Hindlimb muscle (tissue), 1 donor: ENCODE results near the gene KANSL3. TPM values are rescaled to one million over a fixed set of nuclear protein-coding genes. Genes with fewer than 3 reads are reported as not detected.
"Not testable (repeated sequence)": the region's sequence is repeated elsewhere in the genome, so short reads cannot be mapped to it uniquely, and the experiment has no call there.

Experiments used
- DNase-seq: peaks from one replicate; pipeline ENCODE4 v3.0.0-alpha.2; 2013
- polyA plus RNA-seq: library from polyadenylated mRNA; unstranded; fragments of 120-200 nt; gene quantifications from one replicate; pipeline ENCODE4 v1.2.1, GENCODE V29; 2013; ENCODE audit not compliant: insufficient read length

KANSL3 gene
- polyA plus RNA-seq, 1 donor: 36.3 TPM

DNA sequence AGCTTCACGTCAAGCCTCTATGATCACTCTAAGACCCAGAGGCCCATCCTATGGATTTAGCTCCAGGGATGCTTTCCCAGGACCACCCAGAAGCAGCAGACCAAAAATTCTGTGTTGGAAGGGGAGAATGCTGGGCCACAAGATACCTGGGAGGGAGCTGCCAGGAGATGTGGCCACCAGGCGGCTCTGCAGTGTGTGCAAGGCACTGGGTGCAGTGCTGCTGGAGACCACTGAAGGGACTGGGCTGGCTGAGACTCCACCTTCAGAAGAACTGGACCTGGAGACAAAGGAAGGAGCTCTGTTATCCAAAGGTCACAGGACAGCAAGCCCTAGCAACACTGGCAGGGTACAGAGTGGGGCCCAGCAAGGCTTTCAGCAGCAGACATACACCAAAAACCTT is 34.0 kb downstream of the KANSL3 start:
- no peak for DNase-seq

DNA sequence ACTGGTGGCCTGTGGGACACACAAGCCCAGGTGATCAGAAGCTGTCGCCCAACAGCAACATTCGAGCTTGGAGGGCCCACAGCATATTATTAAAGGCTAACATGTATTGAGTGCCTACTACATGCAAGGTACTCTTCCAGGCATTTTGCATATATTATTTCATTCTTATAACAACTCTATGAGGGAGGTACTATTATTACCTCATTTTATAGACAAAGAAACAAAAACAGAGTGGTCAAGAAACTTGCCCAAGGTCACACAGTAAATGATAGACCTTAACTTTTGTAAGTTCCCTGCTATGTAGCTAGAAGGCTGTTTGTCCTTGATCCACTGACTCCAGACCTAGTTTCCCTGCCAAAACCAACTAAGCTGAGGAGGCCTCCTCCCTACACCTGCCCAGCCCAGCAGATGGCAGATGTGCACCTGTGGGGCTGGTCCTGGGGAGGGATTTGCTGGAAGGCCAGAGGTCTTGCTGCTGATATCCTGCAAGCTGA is 35.7 kb downstream of the KANSL3 start:
- DNase-seq: no peak

DNA sequence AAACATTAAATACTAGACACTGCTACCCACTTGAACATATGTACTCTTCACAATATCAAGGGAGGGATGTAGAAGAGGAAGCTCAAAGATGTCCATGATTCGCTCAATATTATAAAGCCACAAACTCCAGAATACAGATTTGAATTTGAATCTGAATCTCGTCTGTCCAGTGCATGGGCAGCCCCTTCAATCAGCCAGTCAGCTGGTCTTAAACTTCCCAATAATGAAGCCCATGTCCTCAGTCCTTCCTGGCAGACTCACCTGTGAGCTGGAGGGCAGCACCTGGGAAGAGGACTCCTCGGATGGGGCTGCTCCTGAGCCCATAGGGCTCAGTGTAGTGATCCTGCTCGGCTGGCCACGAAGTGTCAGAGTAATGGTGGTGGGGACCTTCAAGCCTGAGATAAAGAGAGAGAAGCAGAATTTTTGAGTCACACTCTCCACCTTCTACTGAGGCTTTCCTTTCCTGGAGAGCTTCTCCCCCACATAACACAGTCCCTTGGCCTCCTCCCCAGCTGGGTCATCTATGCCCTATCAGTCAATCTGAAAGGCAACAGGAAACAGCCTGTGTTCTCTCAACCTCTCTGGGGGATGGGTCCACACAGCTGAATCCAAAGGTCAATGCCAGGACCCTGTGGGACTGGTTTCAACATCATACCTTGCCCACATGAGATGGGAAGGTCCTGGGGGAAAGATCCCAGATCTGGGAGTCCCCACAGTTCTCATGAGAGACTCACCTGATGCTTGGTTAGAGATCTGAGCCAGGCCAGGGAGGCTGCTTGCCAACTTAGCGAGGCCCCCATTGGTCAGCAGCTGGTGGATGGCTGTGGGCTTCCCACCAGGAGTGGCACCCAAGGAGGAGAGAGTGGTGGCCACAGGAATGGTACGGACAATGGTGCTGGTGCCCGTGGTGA is 36.5 kb downstream of the KANSL3 start:
- DNase-seq: no peak

DNA sequence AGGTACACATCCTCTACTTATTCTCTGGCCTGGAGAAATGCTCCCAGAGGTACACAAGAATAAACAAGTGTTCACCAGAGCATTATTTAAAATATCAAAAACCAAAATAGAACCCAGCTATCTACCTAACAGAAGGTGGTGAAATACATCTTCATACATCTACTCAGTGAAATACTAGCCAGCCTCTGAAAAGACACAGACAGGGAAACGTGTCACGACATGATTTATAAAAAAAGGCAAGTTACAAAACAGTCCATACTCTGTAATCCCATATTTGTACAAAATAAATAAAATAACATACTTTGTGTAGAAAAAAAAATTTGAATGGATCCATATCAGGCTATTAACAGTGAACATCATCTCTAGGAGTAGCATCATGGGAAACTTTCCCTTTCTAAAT is 38.2 kb downstream of the KANSL3 start:
- no peak for DNase-seq

DNA sequence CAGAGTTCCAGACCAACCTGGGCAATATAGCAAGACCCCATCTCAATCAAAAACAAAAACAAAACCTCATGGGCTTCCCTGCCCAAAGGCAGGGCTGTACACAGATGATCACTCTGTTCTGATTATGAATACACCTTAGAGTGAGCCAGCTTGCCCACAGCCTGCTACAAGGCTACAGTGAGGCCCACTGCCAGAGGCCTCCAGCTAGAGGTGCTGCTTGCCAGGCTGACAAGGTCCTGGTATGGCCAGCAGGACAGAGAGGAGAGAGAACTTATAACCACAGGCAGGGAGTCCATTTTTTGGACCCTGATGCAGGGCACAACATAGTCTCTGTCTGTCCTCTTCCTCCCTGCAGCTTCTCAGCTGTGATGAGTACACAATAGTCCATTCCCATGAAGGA is 41.5 kb downstream of the KANSL3 start:
- DNase-seq: no peak

DNA sequence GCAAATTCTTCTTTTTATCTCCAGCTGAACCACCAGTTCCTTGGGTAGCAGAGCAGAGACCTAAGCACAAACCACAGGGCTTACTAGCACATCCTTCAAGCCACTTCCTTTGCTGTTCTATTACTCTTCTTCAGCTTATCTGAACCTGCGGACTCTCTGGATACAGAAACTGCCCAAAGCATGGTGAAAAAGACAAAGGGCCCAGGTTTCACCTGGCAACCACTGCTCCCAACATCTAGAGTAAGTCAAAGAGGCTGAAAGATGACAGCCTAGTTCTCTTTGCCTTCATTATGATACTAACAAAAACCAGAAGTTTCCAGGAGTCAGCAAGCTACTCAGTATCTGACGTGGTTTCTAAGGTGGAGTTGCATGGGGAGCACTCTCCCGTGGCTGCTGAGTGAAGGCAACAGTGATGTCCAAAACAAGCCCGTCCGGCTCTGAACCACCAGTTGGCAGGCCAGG is 43.4 kb downstream of the KANSL3 start:
- no peak for DNase-seq

DNA sequence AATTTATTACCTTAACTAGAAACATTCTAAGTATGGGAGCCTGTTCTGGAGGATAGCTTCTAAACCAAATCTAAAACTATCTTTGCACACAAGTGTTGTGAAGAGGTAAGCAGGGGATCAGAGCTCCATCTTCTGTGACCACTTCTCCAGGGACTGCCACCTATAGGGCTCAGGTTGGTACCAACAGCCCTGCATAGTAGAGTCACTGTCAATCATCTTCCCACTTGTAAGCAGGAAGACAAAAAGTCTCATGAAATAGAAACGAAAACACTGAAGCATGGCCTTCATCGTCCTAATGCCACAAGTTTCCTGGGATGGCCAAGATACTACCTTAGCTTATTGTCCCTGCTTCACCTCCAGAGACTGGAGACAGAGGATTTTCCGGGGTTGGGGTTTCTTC is 43.8 kb downstream of the KANSL3 start:
- no peak for DNase-seq

DNA sequence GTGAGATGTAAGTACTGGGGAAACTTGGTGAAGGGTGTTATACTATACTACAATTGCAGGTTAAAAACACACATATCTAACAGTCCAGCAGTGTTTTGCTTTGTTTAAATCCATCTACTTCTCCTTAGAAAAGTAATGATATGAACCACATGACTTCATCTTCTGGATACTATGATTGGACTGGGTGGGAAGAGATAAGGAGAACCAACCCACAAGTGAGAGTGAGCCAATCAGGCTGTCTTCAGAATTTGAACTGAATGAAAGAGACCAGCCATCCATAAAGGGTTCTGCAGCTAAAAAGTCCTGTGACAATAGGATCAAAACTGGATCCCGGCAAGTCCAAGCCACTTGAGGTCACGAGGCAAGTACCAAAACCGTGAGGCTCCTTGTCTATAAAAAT is 46.6 kb downstream of the KANSL3 start:
- no peak for DNase-seq

DNA sequence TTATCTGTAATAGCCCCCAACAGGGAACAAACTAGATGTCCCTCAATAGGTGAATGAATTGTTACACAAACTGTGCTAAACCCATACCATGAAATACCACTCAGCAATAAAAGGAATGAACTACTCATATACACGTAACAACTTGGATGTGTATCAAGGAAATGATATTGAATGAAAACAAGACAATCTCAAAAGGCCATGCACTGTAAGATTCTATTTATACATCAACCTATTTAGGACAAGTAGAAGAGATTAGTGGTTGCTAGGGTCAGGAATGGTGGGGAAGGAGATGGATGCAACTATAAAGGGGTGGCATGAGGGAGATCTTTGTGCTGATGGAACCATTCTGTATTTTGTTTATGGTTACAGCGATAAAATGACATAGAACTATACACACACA is 47.1 kb downstream of the KANSL3 start:
- DNase-seq: no peak

DNA sequence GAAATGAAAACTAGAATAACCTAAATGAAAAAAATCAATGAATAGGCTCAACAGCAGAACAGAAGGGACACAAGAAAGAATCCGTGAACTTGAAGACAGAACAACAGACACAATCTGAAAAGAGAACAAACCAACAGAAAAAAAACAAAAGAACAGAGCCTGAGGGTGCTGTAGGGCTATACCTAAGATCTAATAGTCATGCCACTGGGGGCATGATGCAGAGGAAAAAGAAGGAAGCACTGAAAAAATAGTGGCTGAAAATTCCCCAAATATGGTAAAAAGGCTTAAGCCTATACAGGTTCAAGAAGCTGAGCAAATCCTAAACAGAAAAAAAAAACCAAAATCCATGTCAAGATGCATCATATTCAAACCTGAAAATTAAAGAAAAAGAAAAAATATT is 50.3 kb downstream of the KANSL3 start:
- no peak for DNase-seq

DNA sequence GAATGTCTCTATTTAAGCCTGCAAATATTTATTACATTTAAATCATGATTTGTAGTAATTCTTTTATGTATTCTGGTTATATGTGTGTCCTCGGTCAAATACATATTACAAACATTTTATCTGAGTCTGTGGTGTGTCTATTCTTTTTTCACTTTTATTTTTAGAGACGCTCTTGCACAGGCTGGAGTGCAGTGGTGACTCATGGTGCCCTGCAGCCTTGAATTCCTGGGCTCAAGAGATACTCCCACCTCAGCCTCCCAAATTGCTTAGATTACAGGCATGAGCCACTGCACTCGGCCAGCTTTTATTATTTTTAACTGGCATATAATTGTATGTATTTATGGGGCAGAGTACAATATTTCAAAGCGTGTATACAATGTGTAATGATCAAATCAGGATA is 54.1 kb downstream of the KANSL3 start:
- no peak for DNase-seq

DNA sequence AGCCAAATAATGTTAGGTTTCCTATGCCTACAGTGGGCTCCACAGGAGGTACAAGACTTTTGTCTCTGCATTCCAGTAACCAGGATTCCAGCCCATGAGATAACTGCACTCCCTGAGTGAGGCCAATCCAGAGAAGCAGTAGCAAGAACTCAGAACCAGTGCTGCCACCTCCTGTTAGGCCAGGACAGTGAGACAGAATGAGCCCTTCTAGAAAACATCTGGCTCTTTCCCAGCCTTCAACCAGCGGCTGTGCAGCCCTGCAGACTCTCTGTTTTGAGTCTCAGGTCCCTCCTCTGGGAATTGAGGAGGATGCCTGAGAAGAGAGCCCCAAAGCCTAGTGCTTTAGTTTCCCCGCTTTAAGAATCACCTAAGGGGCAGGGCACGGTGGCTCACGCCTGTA is 57.3 kb downstream of the KANSL3 start:
- DNase-seq: no peak

DNA sequence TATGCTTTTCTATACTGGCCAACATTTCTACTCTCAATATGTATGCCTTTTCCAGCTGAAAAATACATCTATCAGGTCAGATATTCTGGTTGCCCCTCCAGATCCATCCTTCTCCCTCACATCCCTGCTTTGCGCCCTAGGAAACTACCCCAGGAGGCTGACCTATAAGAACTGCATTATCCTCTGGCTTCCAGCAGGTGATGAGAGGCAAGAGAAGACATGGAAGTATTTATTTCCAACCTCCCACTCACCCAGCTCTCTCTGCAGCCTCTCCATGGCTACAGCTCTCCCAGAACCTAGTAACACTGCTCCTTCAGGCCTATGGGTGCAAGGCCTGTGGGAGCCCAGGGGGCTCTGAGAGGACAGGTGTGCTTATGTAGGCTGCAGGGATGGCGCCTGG is 58.7 kb downstream of the KANSL3 start:
- DNase-seq: no peak

DNA sequence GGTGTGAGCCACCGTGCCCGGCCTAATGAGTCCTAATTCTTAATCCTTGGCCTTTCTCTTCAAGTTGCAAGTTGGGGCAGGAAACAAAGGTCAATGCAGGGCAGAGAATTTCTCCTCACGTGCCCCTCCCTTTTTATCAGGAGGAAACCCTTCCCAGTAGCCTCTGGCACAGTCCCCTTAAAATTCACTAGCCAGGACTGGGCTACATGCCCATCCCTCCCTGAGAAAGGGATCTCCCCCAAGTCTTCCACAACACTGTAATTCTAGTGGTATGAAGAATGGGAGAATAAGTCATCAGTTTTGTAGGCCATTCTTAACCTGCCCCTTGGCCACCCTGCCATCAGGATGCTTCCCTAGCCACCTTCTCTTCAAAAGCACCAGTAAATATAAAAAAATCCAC is 59.4 kb downstream of the KANSL3 start:
- no peak for DNase-seq

DNA sequence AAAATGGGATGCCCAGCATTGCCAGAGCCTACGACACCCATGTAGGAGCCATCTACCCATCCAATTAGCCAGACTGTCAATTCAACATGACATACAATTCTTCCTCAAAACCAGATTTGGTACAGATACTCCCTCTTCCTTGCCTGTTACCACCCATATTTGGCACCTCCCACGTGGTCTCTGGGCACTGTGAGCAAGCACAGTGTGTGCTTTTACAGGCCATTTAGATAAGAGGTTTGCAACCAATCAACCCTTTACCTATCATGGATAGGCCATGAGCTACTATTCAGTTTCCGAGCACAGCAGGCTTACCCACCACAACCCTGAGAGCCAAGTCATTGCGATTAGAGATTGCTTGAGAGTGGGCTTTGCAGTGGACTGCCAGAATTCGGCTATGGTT is 60.6 kb downstream of the KANSL3 start:
- DNase-seq: no peak

DNA sequence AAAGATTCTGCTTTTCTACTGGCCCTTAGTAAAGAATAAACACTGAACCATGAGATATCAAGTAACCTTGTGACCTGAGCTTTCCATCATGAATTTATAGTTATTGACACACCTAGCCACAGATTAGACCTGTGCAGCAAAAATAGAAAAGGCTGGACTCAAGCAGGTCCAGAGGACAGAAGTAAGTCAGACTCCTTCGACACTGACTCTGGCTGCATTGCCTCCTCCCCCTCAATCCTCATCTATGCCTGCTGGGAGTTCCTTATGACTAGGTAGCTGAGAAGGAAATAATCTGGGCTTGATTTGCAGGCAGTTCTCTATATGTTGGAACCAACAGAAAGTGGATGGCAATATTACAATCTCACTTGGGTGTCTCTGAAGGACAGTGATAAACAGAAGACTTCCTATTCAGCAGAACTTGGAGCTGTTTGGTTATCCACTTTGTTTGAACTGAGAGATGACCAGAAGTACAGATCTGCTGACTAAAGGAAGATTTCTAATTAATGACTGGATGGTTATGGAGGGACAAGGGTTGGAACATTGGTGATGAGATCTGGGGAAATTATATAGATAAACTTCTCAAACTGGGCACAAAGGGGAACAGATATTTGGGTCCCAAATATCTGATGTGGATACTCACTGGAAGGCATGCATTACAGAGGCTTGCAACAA is 62.2 kb downstream of the KANSL3 start:
- DNase-seq: no peak

DNA sequence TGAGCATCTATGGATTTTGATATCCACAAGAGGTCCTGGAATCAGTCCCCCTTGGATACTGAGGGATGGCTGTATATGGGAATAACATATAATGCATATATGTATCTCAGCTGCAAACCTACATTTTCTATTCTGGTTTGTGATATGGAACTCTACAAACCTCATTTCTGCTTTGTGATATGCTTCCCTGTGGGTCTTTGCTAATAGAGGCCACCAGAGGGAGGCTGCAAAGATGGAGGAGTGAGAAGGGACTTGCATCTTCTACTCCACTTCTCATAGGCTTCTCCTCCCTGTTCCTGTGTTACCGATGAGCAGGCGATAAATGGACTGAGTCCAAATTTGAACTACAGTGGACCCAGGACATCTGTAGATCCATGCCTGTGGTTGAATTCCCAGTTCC is 63.7 kb downstream of the KANSL3 start:
- no peak for DNase-seq

DNA sequence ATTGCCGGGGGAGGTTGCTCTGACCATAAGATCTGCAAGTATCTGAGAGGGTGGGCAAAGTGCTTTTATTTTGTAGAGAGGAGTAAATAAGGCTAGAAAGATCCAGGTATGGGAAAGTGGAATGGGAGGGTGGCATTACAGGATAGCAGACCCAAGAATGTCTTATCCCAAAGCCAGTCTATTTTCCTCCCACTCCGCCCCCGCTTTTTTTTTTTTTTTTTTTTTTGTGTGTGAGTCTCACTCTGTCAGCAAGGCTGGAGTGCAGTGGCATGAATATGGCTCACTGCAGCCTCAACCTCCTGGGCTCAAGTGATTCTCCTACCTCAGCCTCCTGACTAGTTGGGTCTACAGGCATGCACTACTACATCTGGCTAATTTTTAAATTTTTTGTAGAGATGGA is 70.0 kb downstream of the KANSL3 start:
- DNase-seq: no peak

DNA sequence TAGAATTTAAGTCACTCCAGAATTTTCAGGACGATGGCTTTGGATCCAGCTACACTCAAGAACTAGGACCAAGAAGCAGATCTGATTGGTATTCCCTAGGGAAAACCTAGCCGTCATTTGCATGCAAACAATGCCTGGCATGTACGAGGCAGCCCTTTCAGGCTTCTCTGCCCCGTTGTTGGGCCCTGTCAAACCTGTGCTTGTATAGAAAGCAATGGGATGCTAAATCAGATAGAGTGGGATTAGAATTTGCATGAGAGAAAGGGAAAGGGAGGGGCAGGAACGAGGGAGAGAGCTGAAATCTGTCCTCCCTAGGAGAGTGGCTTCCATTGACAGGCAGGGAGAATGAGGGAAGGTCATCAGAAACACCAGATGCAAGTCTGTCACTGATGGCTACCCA is 73.0 kb downstream of the KANSL3 start:
- DNase-seq: no peak

DNA sequence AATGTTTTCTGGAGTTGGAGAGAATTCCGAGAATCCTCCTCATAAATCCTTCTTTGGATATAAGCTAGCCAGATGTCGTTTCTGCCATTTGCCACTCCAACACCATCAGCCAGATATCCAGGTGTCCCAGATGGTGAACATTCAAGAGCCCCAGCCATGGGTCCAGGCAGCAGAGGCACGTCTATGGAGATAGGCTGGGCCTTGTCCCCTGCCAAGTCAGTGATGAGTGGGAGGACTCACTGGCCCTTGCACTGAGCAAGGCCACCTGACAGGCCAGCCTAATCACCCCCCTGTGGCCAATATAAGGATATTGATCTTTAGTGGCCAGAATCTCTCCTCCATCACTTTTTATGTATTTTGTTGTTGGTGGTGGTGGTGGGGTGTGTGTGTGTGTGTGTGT is 73.5 kb downstream of the KANSL3 start:
- no peak for DNase-seq

DNA sequence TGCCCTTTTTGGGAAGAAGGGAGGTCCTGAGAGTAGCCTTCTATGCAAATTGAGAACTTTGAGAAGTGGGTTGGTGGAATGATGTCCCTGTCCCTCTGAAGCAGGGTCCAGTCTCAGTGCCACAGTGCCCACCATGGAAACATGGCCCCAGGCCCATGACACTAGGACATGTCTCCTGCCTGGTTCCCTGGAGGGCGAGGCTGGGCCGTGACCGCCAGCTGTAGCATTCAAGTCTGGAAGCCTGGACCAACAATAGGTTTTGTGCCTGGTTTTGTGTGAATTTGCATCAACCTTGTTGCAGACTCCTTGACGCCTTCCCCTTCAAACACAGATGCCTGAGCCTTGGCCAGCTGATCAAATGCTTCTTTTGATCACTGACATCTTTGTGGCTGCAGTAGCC is 74.1 kb downstream of the KANSL3 start:
- no peak for DNase-seq

DNA sequence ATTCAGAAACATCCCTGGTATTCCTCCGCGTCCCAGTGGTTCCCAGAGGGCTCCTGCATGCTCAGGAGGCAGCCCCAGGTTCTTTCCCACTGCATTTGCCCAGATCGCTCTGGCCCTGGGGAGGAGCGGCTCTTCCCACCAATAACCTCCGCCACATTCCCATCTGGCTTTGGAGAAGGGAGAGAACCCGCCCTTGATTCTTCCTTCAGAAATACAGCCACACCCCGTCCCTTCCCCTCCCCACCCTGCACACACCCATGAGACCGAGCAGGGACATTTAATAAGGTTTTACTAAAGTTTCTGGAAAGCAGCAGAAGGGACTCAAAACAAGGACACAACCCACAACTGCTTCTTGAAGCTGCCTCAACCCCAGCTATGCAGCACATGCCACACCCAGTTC is 79.6 kb downstream of the KANSL3 start:
- DNase-seq: no peak

DNA sequence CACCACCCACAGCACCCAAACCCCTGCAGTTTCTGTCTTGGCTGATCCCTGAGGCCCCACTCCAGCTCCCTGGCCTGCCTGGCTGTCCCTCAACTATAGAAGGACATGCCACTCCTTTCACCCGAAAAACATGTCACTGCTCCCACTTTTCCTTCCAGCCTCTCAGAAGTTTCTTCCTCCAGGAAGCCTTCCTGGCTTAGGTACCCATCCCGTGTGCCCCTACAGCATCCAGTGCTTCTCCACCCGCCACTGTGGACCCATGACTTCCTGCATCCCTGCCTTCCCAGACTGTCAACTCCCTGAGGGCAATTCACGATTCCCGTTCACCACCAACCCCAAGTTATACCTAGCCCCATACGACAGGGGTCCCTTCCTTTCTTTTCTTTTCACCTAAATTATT is 80.1 kb downstream of the KANSL3 start:
- DNase-seq: no peak

DNA sequence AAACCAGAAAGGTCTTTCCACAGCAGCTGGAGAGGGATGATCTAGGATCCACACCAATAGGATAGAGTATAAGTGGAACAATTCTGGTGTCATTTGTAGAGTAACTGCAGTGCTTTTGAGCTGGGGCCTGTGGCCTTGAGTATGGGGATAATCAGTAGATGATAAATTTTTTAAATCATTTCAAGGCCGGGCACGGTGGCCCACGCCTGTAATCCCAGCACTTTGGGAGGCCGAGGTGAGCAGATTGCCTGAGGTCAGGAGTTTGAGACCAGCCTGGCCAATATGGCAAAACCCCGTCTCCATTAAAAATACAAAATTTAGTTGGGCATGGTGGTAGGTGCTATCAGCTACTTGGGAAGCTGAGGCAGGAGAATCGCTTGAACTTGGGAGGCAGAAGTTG is 80.7 kb downstream of the KANSL3 start:
- not testable (repeated sequence) for DNase-seq
